HEK293 (cell line): ENCODE data around the gene NELL1.

Experiments used
- CTCF ChIA-PET: fragments of 350-600 bp; formaldehyde crosslinking; extraction: SDS; loops from one replicate; lab custom pipeline; 2021; ENCODE audit warnings: antibody characterized with exemption; lab: Yijun Ruan, JAX
- POLR2A ChIA-PET: fragments of 300-600 bp; formaldehyde crosslinking; extraction: SDS; loops from one replicate; lab custom pipeline; 2020; ENCODE audit warnings: antibody characterized with exemption, inconsistent platforms; lab: Yijun Ruan, JAX
- H3K27ac ChIP-seq: fragments of 200-500 bp; sonication (Bioruptor generic); 2 replicates; pipeline ENCODE4 v1.5.1; 2014; ENCODE audit warnings: low read depth, low read length, control low read depth, inconsistent platforms; ENCODE audit errors: extremely low read depth
- H3K36me3 ChIP-seq, 2 experiments: fragments of 200-500 bp in 1 of 2; sonication (Bioruptor generic) in 1 of 2; 1 replicate in 1 of 2; 2 replicates in 1 of 2; pipeline ENCODE4 v1.5.1; 2014 to 2017; ENCODE audit warnings: inconsistent platforms in 2 of 2, low read length in 2 of 2; ENCODE audit not compliant: control insufficient read depth in 2 of 2, insufficient read depth in 1 of 2
- H3K4me1 ChIP-seq: fragments of 200-500 bp; sonication (Bioruptor generic); 2 replicates; pipeline ENCODE4 v1.5.1; 2014; ENCODE audit warnings: mild to moderate bottlenecking, low read length, inconsistent platforms; ENCODE audit not compliant: control insufficient read depth, insufficient read depth
- H3K4me3 ChIP-seq: 2 replicates; pipeline ENCODE4 v1.5.1; 2011; ENCODE audit warnings: low read depth, mild to moderate bottlenecking, control low read depth, low read length, moderate library complexity
- H3K9me3 ChIP-seq: fragments of 200-500 bp; sonication (Bioruptor generic); 2 replicates; pipeline ENCODE4 v1.5.1; 2014; ENCODE audit warnings: low read depth, low read length, inconsistent platforms; ENCODE audit not compliant: control insufficient read depth, insufficient read depth
- ELK4 ChIP-seq: IDR thresholded peaks from 2 replicates; pipeline ENCODE4 v1.6.1; 2011; ENCODE audit warnings: mild to moderate bottlenecking, low read depth, low read length, borderline replicate concordance
- GLI4 ChIP-seq: fragments of 450-650 bp; formaldehyde crosslinking; IDR thresholded peaks from 2 replicates; pipeline ENCODE4 v1.5.1; 2016; ENCODE audit warnings: missing biosample characterization, missing genetic modification characterization
- HOXD13 ChIP-seq: sonication (generic); formaldehyde crosslinking; IDR thresholded peaks from 2 replicates; pipeline ENCODE4 v1.8.0; 2022; ENCODE audit warnings: missing genetic modification reagents, borderline replicate concordance
- KLF7 ChIP-seq: fragments of 450-650 bp; formaldehyde crosslinking; IDR thresholded peaks from 2 replicates; pipeline ENCODE4 v1.5.1; 2016; ENCODE audit warnings: missing biosample characterization, missing genetic modification characterization, borderline replicate concordance
- MEIS1 ChIP-seq: sonication (generic); formaldehyde crosslinking; IDR thresholded peaks from 2 replicates; pipeline ENCODE4 v1.8.1; 2022; ENCODE audit warnings: missing genetic modification reagents, mild to moderate bottlenecking, borderline replicate concordance
- RBAK ChIP-seq: fragments of 450-650 bp; formaldehyde crosslinking; IDR thresholded peaks from 2 replicates; pipeline ENCODE4 v1.5.1; 2016; ENCODE audit warnings: missing biosample characterization, missing genetic modification characterization
- REST ChIP-seq: fragments of 450-650 bp; formaldehyde crosslinking; IDR thresholded peaks from 2 replicates; pipeline ENCODE4 v1.5.1; 2016; ENCODE audit warnings: missing biosample characterization, missing genetic modification characterization
- ZBTB48 ChIP-seq: fragments of 450-650 bp; formaldehyde crosslinking; IDR thresholded peaks from 2 replicates; pipeline ENCODE4 v1.5.1; 2016; ENCODE audit warnings: missing biosample characterization, missing genetic modification characterization
- ZBTB8A ChIP-seq: fragments of 450-650 bp; formaldehyde crosslinking; IDR thresholded peaks from 2 replicates; pipeline ENCODE4 v1.5.1; 2016; ENCODE audit warnings: missing biosample characterization, missing genetic modification characterization
- ZNF10 ChIP-seq: fragments of 450-650 bp; formaldehyde crosslinking; IDR thresholded peaks from 2 replicates; pipeline ENCODE4 v1.5.1; 2017; ENCODE audit warnings: missing biosample characterization, missing genetic modification characterization
- ZNF184 ChIP-seq: fragments of 450-650 bp; IDR thresholded peaks from 2 replicates; pipeline ENCODE4 v1.5.1; 2018; ENCODE audit warnings: missing biosample characterization, mild to moderate bottlenecking, missing genetic modification characterization
- ZNF239 ChIP-seq: fragments of 450-650 bp; formaldehyde crosslinking; IDR thresholded peaks from 2 replicates; pipeline ENCODE4 v1.5.1; 2016; ENCODE audit warnings: missing biosample characterization, missing genetic modification characterization
- ZNF354C ChIP-seq: fragments of 450-650 bp; formaldehyde crosslinking; IDR thresholded peaks from 2 replicates; pipeline ENCODE4 v1.5.1; 2016; ENCODE audit warnings: missing biosample characterization, missing genetic modification characterization, low read depth, borderline replicate concordance
- ZNF571 ChIP-seq: fragments of 450-650 bp; formaldehyde crosslinking; IDR thresholded peaks from 2 replicates; pipeline ENCODE4 v1.5.0; 2017; ENCODE audit warnings: missing biosample characterization, missing genetic modification characterization
- ZNF792 ChIP-seq: fragments of 450-650 bp; formaldehyde crosslinking; IDR thresholded peaks from 2 replicates; pipeline ENCODE4 v1.5.1; 2016; ENCODE audit warnings: missing biosample characterization, missing genetic modification characterization
- ZSCAN4 ChIP-seq: fragments of 450-650 bp; formaldehyde crosslinking; IDR thresholded peaks from 2 replicates; pipeline ENCODE4 v1.5.1; 2017; ENCODE audit warnings: missing biosample characterization, missing genetic modification characterization
- TF ChIP-seq, protein P1 (sequence below): fragments of 450-650 bp; formaldehyde crosslinking; IDR thresholded peaks from 2 replicates; pipeline ENCODE4 v1.5.1; 2016; ENCODE audit warnings: missing biosample characterization, missing genetic modification characterization

The NELL1 gene

DNA sequence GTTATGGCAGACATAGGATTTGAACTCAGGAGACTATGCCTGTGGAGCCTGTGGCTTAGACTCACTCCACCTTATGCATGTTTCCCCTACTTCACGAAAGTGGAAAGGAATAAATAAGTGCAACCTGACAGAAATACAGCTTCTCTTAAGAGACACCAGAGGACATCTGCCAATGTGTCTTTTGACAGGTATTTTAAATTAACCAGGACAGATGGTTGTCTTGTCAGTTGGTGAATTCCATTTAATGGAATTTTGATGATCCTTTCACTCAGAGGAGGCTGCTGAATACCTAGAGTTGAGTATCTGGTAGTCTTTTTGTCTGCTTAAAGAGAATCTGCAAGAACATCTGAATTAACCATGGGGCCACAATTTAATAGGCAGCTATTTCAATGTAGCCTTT is 46.1 kb downstream of the NELL1 start (continued):
- TF ChIP-seq KLF7 (tag by site-specific recombination) (no peak), MEIS1 (no peak)

DNA sequence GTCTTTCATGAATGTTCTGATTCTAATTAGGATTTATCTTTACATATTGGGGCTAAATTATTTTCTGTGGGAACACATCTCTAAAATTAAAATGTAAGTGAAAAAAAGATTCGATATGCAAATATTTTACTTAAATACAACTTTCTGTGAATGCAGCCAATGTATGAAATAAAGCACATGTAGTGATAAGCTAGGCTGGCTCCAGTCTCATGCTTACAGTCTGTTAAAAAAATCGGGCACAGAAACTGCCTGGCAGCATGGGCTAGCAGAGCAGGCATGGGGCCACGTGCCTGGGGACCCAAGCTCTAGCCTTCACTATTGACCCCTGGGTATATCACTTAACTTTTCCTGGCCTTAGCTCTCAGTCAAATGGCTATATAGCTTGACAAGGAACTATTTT is 46.5 kb downstream of the NELL1 start:
- Histone ChIP-seq H3K4me3 (no peak overlapping the region), H3K27ac (no peak overlapping the region), H3K4me1 (no peaks in the 10 kb centered on the region)
- TF ChIP-seq ZNF10 (tag by site-specific recombination) = no peak
- TF ChIP-seq, all 188 proteins: peak for 0
- Histone ChIP-seq H3K36me3 (no peaks in the 10 kb centered on the region), H3K9me3 (no peaks in the 10 kb centered on the region)
- ChIA-PET POLR2A (no interaction called here), CTCF (no interaction called here)

- ChIA-PET POLR2A (no interaction called here), CTCF (interaction anchor here (0.7 kb wide), 1 partner anchor 694 kb away, joined by 4 read pairs; no protein-coding TSS in a partner anchor)
- Histone ChIP-seq H3K36me3 (no peaks in the 10 kb centered on the region), H3K9me3 (no peaks in the 10 kb centered on the region), H3K4me3 (no peak overlapping the region), H3K4me1 (no peaks in the 10 kb centered on the region), H3K27ac (no peak overlapping the region)
- no peak for TF ChIP-seq GLI4 (tag by site-specific recombination)
- TF ChIP-seq ZBTB8A (tag by site-specific recombination) = no peak
- TF ChIP-seq, protein P1, sequence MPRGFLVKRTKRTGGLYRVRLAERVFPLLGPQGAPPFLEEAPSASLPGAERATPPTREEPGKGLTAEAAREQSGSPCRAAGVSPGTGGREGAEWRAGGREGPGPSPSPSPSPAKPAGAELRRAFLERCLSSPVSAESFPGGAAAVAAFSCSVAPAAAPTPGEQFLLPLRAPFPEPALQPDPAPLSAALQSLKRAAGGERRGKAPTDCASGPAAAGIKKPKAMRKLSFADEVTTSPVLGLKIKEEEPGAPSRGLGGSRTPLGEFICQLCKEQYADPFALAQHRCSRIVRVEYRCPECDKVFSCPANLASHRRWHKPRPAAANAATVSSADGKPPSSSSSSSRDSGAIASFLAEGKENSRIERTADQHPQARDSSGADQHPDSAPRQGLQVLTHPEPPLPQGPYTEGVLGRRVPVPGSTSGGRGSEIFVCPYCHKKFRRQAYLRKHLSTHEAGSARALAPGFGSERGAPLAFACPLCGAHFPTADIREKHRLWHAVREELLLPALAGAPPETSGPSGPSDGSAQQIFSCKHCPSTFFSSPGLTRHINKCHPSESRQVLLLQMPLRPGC (tag by site-specific recombination) = no peak
- TF ChIP-seq HOXD13 (CRISPR knock-in tag) = no peak
- no peak for TF ChIP-seq RBAK (tag by site-specific recombination)
- no peak for TF ChIP-seq ZNF184
- TF ChIP-seq ZBTB48 (tag by site-specific recombination) = no peak
- TF ChIP-seq ZNF792 (tag by site-specific recombination) = no peak
- no peak for TF ChIP-seq ZNF354C (tag by site-specific recombination)
- no peak for TF ChIP-seq ZNF571 (tag by site-specific recombination)
- no peak for TF ChIP-seq ZSCAN4 (tag by site-specific recombination)
These were observed 50.4 kb downstream of the NELL1 start for GRCh38 chr11:20719821-20720220.

- POLR2A ChIA-PET = no interaction called here
- H3K9me3 ChIP-seq = no peaks in the 10 kb centered on the region
- no peaks in the 10 kb centered on the region for H3K36me3 ChIP-seq
- H3K4me3 ChIP-seq = no peak overlapping the region
- CTCF ChIA-PET = interaction anchor here (0.7 kb wide), 1 partner anchor 29 kb away, joined by 3 read pairs; no protein-coding TSS in a partner anchor
- no peak for TF ChIP-seq REST (tag by site-specific recombination)
- no peak for TF ChIP-seq ELK4
- no peak for TF ChIP-seq ZNF239 (tag by site-specific recombination)
- TF ChIP-seq, all 188 proteins: peak for 0
- no peak overlapping the region for H3K27ac ChIP-seq
- H3K4me1 ChIP-seq = no peaks in the 10 kb centered on the region
These were observed 54.0 kb downstream of the NELL1 start for GRCh38 chr11:20723366-20723765.
